ENCODE results near the gene IFNW1.

Gene IFNW1

DNA sequence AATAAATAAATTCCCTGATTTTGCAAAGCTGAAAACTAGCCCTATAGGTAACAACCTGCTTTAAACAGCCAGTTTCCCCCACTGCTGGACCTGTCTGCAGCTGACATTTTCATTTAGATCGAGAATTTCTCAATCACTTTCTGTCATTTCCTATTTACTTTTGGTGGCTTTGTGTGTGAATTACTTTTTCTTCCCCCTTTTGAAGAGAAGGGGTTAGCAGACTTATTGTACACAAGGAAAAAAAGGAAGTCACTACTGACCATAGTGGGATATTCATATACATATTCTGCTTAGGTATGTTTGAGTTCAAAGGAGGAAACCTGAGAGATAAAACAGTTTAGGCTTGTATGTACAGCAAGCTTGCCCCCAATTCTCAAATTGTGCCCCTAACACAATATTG is 36.8 kb downstream of the IFNW1 start:
- DNase-seq = peak in 1 of 2 donors; percentile 1

DNA sequence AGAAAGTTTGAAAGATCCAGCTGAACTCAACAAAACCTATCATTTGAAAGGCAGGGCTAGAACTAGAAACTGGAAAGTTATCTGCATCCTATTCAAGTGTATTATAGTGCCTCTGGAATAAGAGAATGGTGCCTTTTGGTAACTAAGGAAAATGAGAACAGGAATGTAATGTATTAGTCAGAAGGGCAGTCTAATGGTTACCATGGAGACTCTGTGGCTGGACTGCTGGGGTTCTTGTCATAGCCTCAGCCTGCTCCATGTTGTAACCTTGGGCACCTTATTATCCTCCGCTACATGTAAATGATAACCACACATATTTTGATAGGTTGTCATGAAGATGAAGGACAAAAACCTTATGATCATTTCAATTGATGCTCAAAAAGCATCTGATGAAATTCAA is 39.3 kb downstream of the IFNW1 start:
- DNase-seq = no peak

DNA sequence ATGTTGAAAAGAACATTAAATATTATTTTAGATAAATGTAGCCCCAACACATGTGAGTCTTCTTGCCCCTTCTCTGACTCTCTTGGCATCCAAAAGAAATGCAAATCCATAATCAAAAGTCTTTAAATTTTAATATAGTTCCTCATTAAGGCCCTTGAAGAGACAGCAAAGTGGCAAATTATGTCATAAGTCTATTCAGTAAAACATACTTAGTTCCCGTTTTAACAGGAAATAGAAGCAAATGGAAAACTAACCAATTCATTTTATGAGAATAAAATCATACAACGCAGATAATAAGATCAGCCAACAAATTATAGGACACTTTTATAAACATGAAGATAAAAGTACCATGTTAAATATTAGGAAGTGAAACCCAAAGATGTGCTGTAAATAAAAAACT is 43.8 kb downstream of the IFNW1 start:
- DNase-seq = no peak

DNA sequence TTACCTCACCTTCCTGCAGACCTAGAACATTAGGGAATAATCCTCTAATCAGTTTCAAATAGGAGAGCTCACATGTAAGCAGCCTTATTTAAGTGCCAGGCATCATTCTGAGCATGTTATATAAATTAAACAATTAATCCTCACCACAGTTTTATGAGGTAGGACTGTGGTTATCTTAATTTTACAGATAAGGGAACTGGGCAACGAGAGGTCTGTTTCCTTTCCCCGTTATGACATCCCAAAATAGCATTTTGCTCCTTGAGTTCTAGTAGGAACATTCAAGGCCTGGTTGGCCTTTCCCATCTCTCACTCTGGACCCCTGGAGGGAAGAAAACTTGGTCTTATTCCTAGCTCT is 44.8 kb downstream of the IFNW1 start:
- no peak for DNase-seq

DNA sequence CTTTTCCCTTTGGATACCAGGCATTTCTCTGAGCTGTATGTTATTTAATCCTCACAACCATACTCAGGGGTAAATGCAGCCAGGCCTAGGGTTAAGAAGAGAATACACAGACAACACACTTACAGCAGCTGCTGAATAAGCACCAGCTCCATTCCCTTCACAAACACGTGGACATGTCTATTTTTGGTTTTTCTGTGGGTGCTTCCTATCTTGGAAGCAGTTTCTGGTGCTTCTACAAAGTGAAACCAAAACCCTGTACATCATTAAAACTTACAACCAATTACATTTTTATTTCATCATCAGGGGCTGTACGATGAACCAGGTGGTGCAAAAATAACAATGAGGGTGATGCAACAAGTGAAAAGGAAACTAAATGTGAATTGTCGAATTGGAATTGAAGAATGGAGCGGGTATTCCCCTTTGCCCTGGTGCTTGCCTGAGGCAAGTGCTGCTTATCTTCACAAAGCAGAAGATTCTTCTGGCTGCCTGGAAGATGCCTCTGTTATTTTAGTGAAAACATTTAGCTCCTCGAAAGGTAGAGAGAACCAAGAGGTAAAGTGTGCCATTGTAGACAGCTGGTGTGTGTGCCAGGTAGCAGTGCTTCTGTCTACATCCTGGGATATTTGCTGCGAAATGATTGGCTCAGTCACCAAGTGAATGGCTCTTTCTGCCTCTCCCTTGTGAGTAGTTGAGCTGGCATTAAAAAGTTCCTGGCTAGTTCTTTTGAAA is 45.3 kb downstream of the IFNW1 start:
- peak in 1 of 2 donors; percentile 29 for DNase-seq

DNA sequence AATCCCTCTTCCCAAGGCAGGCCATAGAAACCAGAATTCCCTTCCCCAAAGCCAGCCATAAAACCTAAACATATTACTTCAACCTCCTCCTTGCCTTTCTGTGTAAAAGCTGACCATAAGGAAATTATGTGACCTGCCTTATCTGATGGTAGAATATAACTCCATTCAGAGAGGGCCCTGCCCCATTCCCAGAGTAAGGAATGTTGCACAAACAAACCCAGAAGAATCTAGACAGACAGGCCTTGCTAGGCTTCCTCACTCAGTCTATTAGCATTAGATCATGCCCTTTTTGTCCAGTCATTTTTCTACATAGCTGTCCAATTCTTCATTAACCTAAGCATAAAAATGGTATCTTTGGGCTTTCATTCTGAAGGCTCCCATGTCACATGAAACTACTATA is 46.1 kb downstream of the IFNW1 start:
- no peak for DNase-seq

Data from hippocampal formation (tissue), 2 donors.